Hematopoietic multipotent progenitor cell treated with erythropoietin and hydrocortisone succinate and interleukin-3 and kit ligand, for 17 days (in vitro differentiated cells): ENCODE measurements around the gene DNAJC17.

Source experiments
- DNase-seq: peaks from one replicate; pipeline ENCODE4 v3.0.0-alpha.2; 2015; ENCODE audit warnings: low spot score

Gene DNAJC17

GRCh38 chr15:40766906-40767837, 40.1 kb downstream of the DNAJC17 start:
- peak; percentile 44 for DNase-seq

- no peak for DNase-seq
Observed at GRCh38 chr15:40766194-40766815, 41.0 kb downstream of the DNAJC17 start.

- DNase-seq = peak; percentile 52
Observed at GRCh38 chr15:40764629-40765103, 42.6 kb downstream of the DNAJC17 start.

- DNase-seq = peak; percentile 76
Observed at GRCh38 chr15:40763801-40764628, 43.3 kb downstream of the DNAJC17 start, which contains the start of gene GCHFR. TSS of gene GCHFR (plus strand) at chr15:40764068. CDS start at chr15:40764181, 113 bp downstream.

- DNase-seq = peak; percentile 66
Observed at GRCh38 chr15:40762919-40763800, 44.1 kb downstream of the DNAJC17 start.

GRCh38 chr15:40759961-40760360, 47.3 kb downstream of the DNAJC17 start:
- DNase-seq = no peak

GRCh38 chr15:40756938-40757337, 50.3 kb downstream of the DNAJC17 start:
- peak; percentile 44 for DNase-seq

- DNase-seq = no peak
Observed at GRCh38 chr15:40755812-40756208, 51.5 kb downstream of the DNAJC17 start.

- DNase-seq = peak; percentile 96
Observed at GRCh38 chr15:40754883-40755811, 52.1 kb downstream of the DNAJC17 start, which contains the start of gene RMDN3. TSS of gene RMDN3 (minus strand) at chr15:40755254. CDS start at chr15:40754783, 471 bp downstream.

GRCh38 chr15:40754574-40754882, 52.7 kb downstream of the DNAJC17 start:
- DNase-seq = peak; percentile 64

- no peak for DNase-seq
Observed at GRCh38 chr15:40751745-40752144, 55.5 kb downstream of the DNAJC17 start.

GRCh38 chr15:40750885-40751284, 56.4 kb downstream of the DNAJC17 start:
- DNase-seq = no peak

GRCh38 chr15:40749151-40749630, 58.1 kb downstream of the DNAJC17 start:
- no peak for DNase-seq

- peak; percentile 83 for DNase-seq
Observed at GRCh38 chr15:40747685-40748631, 59.3 kb downstream of the DNAJC17 start.

- peak; percentile 67 for DNase-seq
Observed at GRCh38 chr15:40746916-40747418, 60.3 kb downstream of the DNAJC17 start.

- peak; percentile 59 for DNase-seq
Observed at GRCh38 chr15:40744815-40745152, 62.5 kb downstream of the DNAJC17 start.

GRCh38 chr15:40743921-40744814, 63.1 kb downstream of the DNAJC17 start:
- DNase-seq = peak; percentile 75
